ENCODE results near the gene UGCG.

GRCh38 chr9:111925017-111925770 is 28.6 kb downstream of the UGCG start:
- TF ChIP-seq POLR2AphosphoS5 (IDR thresholded peaks at IDR 0.05; ENCODE audit: low read depth, low read length) (no peak), CTCF (IDR thresholded peaks at IDR 0.05; ENCODE audit: control extremely low read depth in 1 of 3, insufficient read depth in 1 of 3, low read depth in 1 of 3, low read length in 3 of 3) (no peak), TAF7 (optimal IDR thresholded peaks at IDR 0.05; ENCODE audit: borderline replicate concordance, low read depth, low read length) (no peak)

Measured in H1 (cell line).